RWPE2 (cell line): Measurements from ENCODE around the gene CTBP1.
A peak's percentile ranks its signal among the peaks of the same experiment; 100 is the strongest.

ENCODE experiments used
- ATAC-seq: fragments of 200-7000 bp; cut with Tn5 transposase; 3 replicates; pipeline ENCODE4 v1.9.1; 2021; ENCODE audit warnings: low read depth
- DNase-seq: peaks from one replicate; pipeline ENCODE4 v3.0.0-alpha.2; 2020; ENCODE audit warnings: low spot score
- H3K27ac ChIP-seq: fragments of 450-650 bp; 2 replicates; pipeline ENCODE4 v1.5.1; 2017; ENCODE audit warnings: mild to moderate bottlenecking; ENCODE audit not compliant: poor library complexity, severe bottlenecking
- H3K27me3 ChIP-seq: fragments of 250-450 bp; sonication (Bioruptor Pico); 2 replicates; pipeline ENCODE4 v1.5.1; 2021; ENCODE audit warnings: mild to moderate bottlenecking, moderate library complexity; ENCODE audit not compliant: insufficient read depth, poor library complexity, severe bottlenecking
- H3K36me3 ChIP-seq: fragments of 250-450 bp; sonication (Bioruptor Pico); 2 replicates; pipeline ENCODE4 v1.5.1; 2020; ENCODE audit warnings: low read depth, mild to moderate bottlenecking, moderate library complexity
- H3K4me1 ChIP-seq: fragments of 250-450 bp; sonication (Bioruptor Pico); 2 replicates; pipeline ENCODE4 v1.5.1; 2021; ENCODE audit warnings: mild to moderate bottlenecking, moderate library complexity; ENCODE audit not compliant: insufficient read depth, poor library complexity, severe bottlenecking
- H3K4me3 ChIP-seq: fragments of 250-450 bp; sonication (Bioruptor Pico); 2 replicates; pipeline ENCODE4 v1.5.1; 2021; ENCODE audit warnings: mild to moderate bottlenecking, moderate library complexity; ENCODE audit not compliant: severe bottlenecking
- H3K9me3 ChIP-seq: fragments of 250-450 bp; sonication (Bioruptor Pico); 2 replicates; pipeline ENCODE4 v1.5.1; 2021; ENCODE audit warnings: mild to moderate bottlenecking, moderate library complexity; ENCODE audit not compliant: severe bottlenecking
- CTCF ChIP-seq: fragments of 450-650 bp; IDR thresholded peaks from one replicate; pipeline ENCODE4 v1.5.1; 2017; ENCODE audit warnings: mild to moderate bottlenecking, moderate library complexity; ENCODE audit not compliant: poor library complexity, severe bottlenecking

Gene CTBP1

DNA sequence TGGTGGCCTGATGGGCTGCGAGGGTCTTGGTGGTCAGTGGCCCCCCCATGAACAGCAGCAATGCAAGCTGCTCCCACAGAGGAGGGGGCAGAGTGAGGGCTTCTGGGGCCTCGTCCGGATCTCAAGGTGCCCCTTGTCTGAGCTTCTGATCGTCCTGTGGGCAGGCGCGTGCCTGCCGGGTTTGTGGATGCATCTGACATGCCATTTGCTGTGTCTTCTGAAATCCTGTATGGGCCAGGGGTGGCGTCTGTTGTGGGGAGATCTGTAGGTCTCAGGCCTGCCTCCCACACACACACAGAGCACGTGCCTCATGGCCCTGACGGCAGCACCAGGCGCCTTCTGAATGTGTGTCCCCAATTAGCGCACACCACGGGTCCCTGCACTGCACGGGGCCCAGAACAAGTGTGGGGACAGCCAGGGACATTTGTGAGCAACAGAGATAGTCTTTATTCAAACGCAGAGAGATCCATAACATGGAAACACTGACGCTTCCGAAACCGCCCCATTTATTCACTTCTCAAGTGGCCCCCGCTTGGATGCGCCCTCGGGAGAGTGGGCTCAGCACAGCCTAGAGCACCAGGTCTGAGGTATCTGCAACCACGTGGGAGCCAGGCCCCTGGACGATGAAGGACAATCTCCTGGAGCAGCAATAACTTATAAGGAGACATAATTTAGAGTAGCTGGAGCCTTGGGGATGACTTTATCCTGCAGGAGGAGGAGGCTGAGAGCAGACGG lies 82.3 kb downstream of the CTBP1 start:
- Histone ChIP-seq H3K36me3 (no peaks in the 10 kb centered on the region), H3K27ac (no peak overlapping the region), H3K4me1 (no peaks in the 10 kb centered on the region), H3K27me3 (peaks cover 20% of the 10 kb centered on the region), H3K9me3 (no peaks in the 10 kb centered on the region), H3K4me3 (peak overlapping the region; percentile 45)
- no peak for TF ChIP-seq CTCF
- ATAC-seq = no peak; the same call in 2 of the 3 replicates
- no peak for DNase-seq

DNA sequence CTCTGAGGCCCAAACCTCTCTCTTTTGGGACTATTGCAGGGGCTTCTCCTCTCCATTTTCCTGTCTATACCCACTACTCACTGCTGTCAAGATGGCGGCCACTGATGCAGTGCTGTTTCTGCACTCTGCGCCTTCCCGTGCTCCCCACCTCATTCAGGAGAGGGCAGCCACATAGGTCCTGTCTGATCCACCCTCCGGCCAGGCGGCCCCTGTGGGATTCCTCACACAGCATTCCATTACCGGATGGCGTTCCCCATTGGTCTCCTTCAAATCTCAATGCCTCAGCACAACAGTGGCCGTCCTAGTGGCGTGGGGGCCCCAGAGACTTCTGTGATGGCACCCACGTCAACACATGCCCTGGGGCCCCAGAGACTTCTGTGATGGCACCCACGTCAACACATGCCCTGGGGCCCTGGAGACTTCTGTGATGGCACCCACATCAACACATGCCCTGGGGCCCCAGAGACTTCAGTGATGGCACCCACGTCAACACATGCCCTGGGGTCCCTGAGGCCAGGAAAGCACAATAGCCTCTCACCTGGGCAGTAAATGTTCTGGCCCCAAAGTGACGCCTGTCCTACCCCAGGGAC lies 83.9 kb downstream of the CTBP1 start:
- H3K27me3 ChIP-seq = peaks cover 4% of the 10 kb centered on the region
- no peak for TF ChIP-seq CTCF
- ATAC-seq = no peak
- no peak for DNase-seq
- H3K36me3 ChIP-seq = no peaks in the 10 kb centered on the region
- H3K9me3 ChIP-seq = no peaks in the 10 kb centered on the region
- H3K4me3 ChIP-seq = no peak overlapping the region
- no peak overlapping the region for H3K27ac ChIP-seq
- no peaks in the 10 kb centered on the region for H3K4me1 ChIP-seq

DNA sequence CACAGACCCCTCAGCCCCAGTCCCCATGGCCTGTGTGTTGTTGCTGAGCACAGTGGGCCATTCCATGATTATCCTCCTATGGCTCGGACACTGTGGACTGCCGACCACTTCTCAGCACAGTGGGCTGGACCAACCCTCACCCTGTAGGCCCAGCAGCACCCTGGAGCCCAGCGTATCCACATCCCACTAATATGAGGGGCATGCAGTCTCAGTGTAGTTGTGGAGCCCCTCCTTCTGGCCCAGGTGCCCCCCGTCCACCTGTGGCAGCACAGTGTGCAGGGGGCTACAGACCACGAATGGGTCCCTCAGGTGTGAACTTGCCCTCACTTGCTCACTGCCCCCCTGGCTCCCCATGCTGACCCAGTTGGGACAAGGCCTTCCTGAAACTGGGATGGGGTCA lies 84.5 kb downstream of the CTBP1 start:
- Histone ChIP-seq H3K27me3 (no peaks in the 10 kb centered on the region), H3K9me3 (no peaks in the 10 kb centered on the region), H3K4me3 (no peak overlapping the region), H3K27ac (no peak overlapping the region), H3K36me3 (no peaks in the 10 kb centered on the region), H3K4me1 (no peaks in the 10 kb centered on the region)
- ATAC-seq (no peak), DNase-seq (no peak)
- no peak for TF ChIP-seq CTCF

DNA sequence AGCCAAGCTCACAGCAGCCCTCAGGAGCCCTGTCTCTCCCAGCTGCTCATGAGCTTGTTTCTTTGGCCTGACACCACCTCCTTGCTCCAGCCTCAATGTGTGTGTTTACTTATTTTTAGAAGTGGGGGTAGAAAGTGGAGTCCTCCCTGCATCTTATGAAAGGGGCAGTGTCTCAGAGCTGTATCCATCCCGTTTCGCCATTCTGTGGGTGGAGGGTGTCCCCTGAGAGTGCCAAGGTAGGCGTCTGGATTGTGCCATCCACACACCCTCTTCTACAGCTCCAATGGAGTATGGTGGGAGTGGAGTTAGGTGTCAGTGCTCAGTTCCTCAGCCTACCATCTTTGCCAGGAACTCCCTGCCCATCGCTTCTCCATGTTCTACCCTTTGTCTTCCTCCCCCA lies 84.9 kb downstream of the CTBP1 start:
- Histone ChIP-seq H3K27ac (no peak overlapping the region), H3K36me3 (no peaks in the 10 kb centered on the region), H3K4me1 (no peaks in the 10 kb centered on the region), H3K9me3 (no peaks in the 10 kb centered on the region), H3K4me3 (no peak overlapping the region), H3K27me3 (no peaks in the 10 kb centered on the region)
- DNase-seq = no peak
- ATAC-seq = no peak
- no peak for TF ChIP-seq CTCF
